ENCODE results near the gene EMC9. TPM values are rescaled to one million over a fixed set of nuclear protein-coding genes. Genes with fewer than 3 reads are reported as not detected.
A peak's percentile ranks its signal among the peaks of the same experiment; 100 is the strongest.

Gene EMC9
- total RNA-seq, 2 experiments from 2014 or later = 39.1 to 40.1 TPM

DNA sequence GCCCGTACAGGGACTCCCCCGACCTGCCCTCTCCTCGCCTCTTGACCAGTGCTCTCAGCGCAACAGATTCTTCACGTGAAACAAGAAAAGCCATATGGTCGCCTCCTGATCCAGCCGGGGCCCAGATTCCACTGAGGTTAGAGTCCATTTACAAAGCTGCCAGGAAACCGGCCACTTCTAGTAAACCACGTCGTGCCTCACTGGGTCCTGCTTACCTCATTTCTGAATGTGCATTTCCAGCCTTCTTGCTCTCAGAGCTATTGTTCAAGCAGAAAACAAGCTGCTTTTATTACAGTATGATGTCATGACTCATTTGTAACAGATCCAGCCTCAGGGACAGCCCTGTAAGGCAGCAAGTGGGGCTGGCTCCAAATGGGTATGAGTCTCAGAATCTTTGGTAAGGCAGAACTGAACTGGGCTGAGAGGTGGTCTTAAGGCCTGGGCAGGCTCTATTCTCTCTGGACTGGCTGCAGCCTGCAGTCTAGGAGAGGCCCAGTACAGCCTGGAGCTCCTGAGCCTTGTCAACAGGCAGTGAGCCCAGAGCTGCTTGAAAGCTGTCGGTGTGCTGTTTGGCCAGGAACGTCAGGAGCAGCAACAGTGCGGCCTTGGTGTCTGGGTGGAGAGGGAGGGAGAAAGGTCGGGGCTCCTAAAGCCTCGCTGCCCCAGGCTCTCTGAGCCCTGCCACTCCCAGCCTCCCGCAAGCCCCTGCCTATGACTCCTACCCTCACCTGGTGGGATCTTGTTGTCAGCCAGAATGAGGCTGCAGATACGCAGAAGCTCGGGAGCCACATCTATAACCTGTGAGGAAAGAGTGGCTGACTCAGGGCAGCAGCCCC is 38.8 kb upstream of the EMC9 start:
- peak overlapping the region; percentile 35 for H3K27ac Mint-ChIP-seq
- H3K27me3 Mint-ChIP-seq = no peaks in the 10 kb centered on the region
- H3K4me1 Mint-ChIP-seq = peaks cover 3% of the 10 kb centered on the region
- H3K4me3 Mint-ChIP-seq = no peak overlapping the region
- H3K36me3 Mint-ChIP-seq = peaks cover 5% of the 10 kb centered on the region
- H3K9me3 Mint-ChIP-seq = no peaks in the 10 kb centered on the region
- no peak for DNase-seq

GRCh38 chr14:24179294-24179960 is 38.0 kb upstream of the EMC9 start:
- Mint-ChIP-seq H3K36me3 (peaks cover 4% of the 10 kb centered on the region), H3K4me3 (no peak overlapping the region), H3K9me3 (no peaks in the 10 kb centered on the region), H3K4me1 (peaks cover 10% of the 10 kb centered on the region), H3K27ac (peak overlapping the region; percentile 35), H3K27me3 (no peaks in the 10 kb centered on the region)
- DNase-seq = no peak

DNA sequence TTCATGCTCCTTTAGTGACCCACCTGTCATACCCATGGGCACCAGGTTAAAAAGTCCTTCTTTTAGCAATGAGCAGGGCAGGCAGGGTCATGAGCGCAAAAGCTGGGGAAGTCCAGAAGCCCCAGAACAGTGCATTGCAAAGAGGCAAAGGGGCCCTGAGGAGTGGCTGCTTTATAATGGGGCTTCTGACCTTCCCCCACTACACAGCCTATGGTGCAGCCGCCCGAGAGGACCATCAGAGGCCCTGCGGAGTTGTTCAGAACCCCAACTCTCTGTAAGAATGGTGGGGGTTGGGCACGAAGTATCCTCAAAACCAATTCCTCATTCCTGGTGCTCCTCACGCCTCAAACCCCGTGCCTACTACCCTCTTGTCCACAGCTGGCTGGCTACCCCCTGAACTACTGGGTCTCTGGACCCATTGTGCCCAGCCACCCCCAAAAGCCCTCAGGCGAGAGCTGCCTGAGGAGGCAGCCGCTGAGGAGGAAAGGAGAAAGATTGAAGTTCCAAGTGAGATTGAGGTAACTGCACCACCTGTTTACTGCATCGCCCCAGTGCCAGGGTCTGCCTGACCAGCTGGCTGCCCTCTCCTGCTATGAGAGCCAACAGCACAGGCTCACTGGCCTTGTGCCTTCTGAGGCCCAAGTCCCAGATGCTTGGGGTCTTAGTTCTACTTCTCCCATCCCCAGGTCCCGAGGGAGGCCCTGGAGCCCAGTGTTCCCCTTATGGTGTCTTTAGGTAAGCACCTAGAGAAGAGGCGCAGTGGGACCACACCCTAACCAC is 37.2 kb upstream of the EMC9 start:
- Mint-ChIP-seq H3K36me3 (peaks cover 4% of the 10 kb centered on the region), H3K4me1 (peaks cover 10% of the 10 kb centered on the region), H3K9me3 (no peaks in the 10 kb centered on the region), H3K4me3 (no peak overlapping the region), H3K27ac (no peak overlapping the region), H3K27me3 (no peaks in the 10 kb centered on the region)
- DNase-seq = no peak

DNA sequence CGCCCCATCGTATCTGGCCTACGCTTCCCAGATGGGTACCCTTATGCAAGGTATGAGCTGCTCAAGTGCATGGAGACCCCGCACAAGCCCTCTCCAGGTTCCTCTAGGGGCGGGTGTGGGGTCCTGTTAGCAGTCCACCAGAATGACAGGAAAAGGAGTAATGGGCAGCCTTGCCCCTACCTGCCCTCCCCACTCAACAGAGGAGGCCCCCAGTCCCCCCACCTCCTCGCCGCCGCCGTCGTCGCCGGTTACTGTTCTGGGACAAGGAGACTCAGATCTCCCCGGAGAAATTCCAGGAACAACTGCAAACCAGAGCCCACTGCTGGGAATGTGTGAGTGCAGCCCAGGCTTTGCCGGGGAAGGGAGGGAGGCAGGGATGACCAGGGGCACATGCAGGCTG is 36.5 kb upstream of the EMC9 start:
- H3K27me3 Mint-ChIP-seq = no peaks in the 10 kb centered on the region
- H3K36me3 Mint-ChIP-seq = peaks cover 8% of the 10 kb centered on the region
- no peak overlapping the region for H3K4me3 Mint-ChIP-seq
- no peak for DNase-seq
- no peaks in the 10 kb centered on the region for H3K9me3 Mint-ChIP-seq
- H3K27ac Mint-ChIP-seq = no peak overlapping the region
- peaks cover 10% of the 10 kb centered on the region for H3K4me1 Mint-ChIP-seq

DNA sequence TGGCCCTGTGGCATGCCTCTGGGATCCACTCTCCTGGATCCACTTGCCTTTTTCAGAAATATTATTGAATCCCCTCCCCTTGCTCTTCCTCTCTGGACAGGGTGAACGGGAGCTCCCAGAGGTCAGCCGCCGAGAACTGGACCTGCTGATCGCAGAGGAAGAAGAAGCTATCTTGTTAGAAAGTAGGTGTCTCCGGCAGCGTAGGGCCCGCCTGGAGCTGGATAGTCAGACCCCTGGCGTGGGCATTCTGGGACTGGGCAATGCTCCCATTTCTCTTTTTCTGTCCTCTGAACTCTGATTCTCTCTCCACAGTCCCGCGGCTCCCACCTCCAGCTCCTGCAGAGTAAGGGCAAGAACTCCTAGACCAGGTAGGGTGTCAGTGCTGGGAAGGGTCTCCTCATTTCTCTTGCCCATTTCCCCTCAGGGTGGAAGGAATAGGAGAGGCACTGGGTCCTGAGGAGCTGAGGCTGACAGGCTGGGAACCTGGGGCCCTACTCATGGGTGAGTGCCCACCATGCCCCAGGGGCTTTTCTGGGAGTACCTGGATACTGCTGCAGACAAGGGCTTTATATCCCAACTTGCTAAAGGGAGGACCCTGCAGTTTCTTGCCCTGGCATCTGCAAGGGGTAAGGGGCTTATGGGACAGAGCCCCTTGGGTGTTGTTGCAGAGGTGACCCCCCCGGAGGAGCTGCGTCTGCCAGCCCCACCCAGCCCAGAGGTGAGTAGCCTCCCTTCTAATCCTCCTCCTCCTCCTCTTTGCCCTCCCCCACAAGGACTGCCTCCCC is 35.8 kb upstream of the EMC9 start:
- H3K9me3 Mint-ChIP-seq = no peaks in the 10 kb centered on the region
- DNase-seq = no peak
- peaks cover 8% of the 10 kb centered on the region for H3K36me3 Mint-ChIP-seq
- no peaks in the 10 kb centered on the region for H3K27me3 Mint-ChIP-seq
- H3K27ac Mint-ChIP-seq = peak overlapping the region; percentile 6
- no peak overlapping the region for H3K4me3 Mint-ChIP-seq
- H3K4me1 Mint-ChIP-seq = peaks cover 8% of the 10 kb centered on the region

DNA sequence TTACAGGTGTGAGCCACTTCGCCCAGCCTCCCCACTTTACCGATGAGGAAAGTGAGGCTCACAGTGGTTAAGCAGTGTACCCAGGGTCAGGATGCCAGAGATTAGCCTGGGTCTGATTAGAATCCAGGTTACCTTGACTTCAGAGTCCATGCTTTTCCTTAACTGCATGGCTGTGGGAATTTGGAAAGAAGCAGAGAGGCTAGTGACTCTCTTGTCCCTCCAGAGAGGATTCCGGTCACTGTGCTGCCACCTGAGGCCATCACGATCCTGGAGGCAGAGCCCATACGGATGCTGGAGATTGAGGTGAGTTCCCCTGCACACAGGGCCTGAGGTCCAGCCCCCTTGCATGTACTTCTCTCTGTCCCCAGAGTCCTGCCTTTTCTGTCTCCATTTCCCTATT is 35.2 kb upstream of the EMC9 start:
- peaks cover 10% of the 10 kb centered on the region for H3K36me3 Mint-ChIP-seq
- no peak overlapping the region for H3K4me3 Mint-ChIP-seq
- peaks cover 11% of the 10 kb centered on the region for H3K4me1 Mint-ChIP-seq
- no peak overlapping the region for H3K27ac Mint-ChIP-seq
- no peak for DNase-seq
- no peaks in the 10 kb centered on the region for H3K27me3 Mint-ChIP-seq
- no peaks in the 10 kb centered on the region for H3K9me3 Mint-ChIP-seq

DNA sequence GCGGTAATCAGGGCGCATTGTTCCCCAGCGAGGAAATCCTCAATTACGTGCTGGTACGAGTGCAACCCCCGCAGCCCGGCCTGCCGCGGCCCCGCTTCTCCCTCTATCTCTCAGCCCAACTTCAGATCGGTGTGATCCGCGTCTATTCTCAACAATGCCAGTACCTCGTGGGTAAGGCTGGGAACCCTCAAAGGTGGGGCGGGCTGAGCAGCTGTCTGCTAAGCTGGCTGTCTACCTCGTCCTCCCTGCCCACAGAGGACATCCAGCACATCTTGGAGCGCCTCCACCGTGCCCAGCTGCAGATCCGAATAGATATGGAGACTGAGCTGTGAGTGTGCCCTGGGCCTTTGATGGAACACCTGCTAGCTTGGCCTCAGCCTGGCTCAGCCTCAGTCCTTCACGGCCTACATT is 31.5 kb upstream of the EMC9 start:
- Mint-ChIP-seq H3K9me3 (no peaks in the 10 kb centered on the region), H3K27me3 (no peaks in the 10 kb centered on the region), H3K4me3 (peak overlapping the region; percentile 78), H3K27ac (peak overlapping the region; percentile 25), H3K36me3 (peaks cover 23% of the 10 kb centered on the region), H3K4me1 (peaks cover 18% of the 10 kb centered on the region)
- DNase-seq = no peak

DNA sequence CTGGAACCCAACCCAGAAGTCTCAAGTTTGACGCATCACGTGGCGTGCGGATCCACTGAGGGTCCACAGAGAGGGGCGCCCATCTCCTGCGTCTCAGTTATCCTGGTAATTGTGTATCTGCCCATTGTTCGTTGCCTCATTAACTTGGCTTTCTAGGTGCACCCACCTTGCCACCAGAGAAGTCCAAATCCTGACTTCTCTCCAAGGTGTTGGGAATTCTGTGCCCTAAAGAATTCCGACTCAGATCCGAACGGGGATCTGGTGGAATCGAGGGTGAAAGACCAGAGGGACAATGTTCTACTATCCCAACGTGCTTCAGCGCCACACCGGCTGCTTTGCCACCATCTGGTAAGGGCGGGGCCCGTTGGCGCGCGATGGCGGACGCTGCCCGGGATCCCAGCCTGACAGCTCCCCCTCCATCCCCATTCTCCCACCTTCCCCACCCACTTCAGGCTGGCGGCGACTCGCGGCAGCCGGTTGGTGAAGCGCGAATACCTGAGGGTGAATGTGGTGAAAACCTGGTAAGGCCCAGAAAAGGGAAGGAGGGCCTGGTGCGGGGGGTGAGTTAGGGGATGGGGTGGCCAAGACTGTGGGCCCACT is 31.0 kb upstream of the EMC9 start:
- Mint-ChIP-seq H3K36me3 (peaks cover 26% of the 10 kb centered on the region), H3K4me1 (peaks cover 18% of the 10 kb centered on the region), H3K9me3 (no peaks in the 10 kb centered on the region), H3K27ac (peak overlapping the region; percentile 54), H3K27me3 (no peaks in the 10 kb centered on the region), H3K4me3 (peak overlapping the region; percentile 78)
- DNase-seq = no peak

DNA sequence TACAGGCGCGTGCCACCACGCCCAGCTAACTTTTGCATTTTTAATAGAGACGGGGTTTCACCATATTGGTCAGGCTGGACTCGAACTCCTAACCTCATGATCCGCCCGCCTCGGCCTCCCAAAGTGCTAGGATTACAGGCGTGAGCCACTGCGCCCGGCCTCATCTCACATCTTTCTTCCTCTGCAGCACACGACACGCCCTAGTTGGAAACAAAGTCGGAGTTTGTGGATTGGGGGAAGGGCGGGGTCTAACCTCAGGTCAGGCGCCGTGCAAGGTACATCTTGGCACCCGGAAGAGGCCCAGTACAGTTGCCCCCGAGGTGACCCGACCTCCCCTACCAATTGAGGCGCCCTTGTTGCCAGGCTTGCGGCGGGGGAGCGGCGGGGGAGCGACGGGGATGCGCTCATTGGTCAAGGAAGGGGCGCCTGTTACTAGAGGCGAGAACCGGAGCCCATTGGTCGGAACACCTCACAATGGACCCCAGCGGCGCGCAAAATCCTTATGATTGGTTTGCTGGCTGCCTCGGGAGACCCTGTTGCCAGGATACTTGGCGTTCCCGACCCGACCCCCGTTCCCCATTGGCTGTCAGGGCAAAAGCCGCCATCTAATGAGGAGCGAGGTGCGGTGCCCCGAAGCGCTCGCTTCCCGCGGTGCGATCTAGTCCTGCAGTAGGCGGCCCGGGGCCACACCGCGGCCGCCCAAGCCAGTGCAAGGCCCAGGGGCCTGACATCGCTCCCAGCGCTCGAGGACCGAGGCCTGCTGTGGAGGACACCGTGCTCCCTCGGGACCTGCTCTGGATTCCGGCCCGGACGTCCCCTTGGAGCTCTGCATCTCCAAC is 30.2 kb upstream of the EMC9 start, which contains the start of gene REC8:
Gene REC8, plus strand, starts transcription at position 659 of the 839 bp plus-strand sequence. CDS start 473 bp downstream, outside the sequence.
- peak within 1 kb of the TSS; percentile 83 for H3K27ac Mint-ChIP-seq
- no peaks in the 10 kb centered on the region for H3K27me3 Mint-ChIP-seq
- peak; percentile 83 for DNase-seq
- peaks cover 22% of the 10 kb centered on the region for H3K4me1 Mint-ChIP-seq
- peak within 1 kb of the TSS; percentile 78 for H3K4me3 Mint-ChIP-seq
- H3K36me3 Mint-ChIP-seq = peaks cover 31% of the 10 kb centered on the region
- no peaks in the 10 kb centered on the region for H3K9me3 Mint-ChIP-seq

- H3K9me3 Mint-ChIP-seq = no peaks in the 10 kb centered on the region
- peaks cover 49% of the 10 kb centered on the region for H3K36me3 Mint-ChIP-seq
- H3K4me1 Mint-ChIP-seq = peaks cover 36% of the 10 kb centered on the region
- H3K27me3 Mint-ChIP-seq = no peaks in the 10 kb centered on the region
- no peak overlapping the region for H3K4me3 Mint-ChIP-seq
- H3K27ac Mint-ChIP-seq = peak overlapping the region; percentile 44
- no peak for DNase-seq
Measured at GRCh38 chr14:24167469-24168114, 26.2 kb upstream of the EMC9 start.

DNA sequence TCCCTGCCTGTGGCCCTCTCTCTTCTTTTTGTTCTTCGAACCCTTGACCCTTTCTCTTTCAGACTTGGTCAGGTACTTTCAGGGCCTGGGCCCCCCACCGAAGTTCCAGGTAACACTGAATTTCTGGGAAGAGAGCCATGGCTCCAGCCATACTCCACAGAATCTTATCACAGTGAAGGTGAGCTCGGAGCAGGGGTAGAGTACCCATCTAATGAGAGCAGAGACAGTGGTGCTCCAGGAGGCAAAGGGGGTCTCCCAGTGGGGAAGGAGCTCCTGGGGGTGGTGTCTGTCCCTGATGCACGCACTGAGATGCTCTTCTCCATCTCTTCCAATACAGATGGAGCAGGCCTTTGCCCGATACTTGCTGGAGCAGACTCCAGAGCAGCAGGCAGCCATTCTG is 24.4 kb upstream of the EMC9 start:
- Mint-ChIP-seq H3K4me3 (no peak overlapping the region), H3K27me3 (peaks cover 6% of the 10 kb centered on the region), H3K9me3 (no peaks in the 10 kb centered on the region), H3K27ac (no peak overlapping the region), H3K4me1 (peaks cover 38% of the 10 kb centered on the region), H3K36me3 (peaks cover 55% of the 10 kb centered on the region)
- no peak for DNase-seq

DNA sequence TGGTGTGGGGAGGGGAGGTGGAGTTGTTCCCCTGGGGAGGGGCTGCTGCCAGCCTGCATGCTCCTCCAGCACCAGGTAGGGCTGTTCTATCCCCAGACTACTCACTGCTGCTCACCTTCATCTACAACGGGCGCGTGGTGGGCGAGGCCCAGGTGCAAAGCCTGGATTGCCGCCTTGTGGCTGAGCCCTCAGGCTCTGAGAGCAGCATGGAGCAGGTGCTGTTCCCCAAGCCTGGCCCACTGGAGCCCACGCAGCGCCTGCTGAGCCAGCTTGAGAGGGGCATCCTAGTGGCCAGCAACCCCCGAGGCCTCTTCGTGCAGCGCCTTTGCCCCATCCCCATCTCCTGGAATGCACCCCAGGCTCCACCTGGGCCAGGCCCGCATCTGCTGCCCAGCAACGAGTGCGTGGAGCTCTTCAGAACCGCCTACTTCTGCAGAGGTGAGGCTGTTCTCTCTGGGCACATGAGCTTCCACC is 23.2 kb upstream of the EMC9 start:
- peaks cover 6% of the 10 kb centered on the region for H3K27me3 Mint-ChIP-seq
- H3K36me3 Mint-ChIP-seq = peaks cover 51% of the 10 kb centered on the region
- H3K4me1 Mint-ChIP-seq = peaks cover 47% of the 10 kb centered on the region
- no peak for DNase-seq
- H3K27ac Mint-ChIP-seq = peak overlapping the region; percentile 70
- H3K9me3 Mint-ChIP-seq = no peaks in the 10 kb centered on the region
- H3K4me3 Mint-ChIP-seq = no peak overlapping the region

DNA sequence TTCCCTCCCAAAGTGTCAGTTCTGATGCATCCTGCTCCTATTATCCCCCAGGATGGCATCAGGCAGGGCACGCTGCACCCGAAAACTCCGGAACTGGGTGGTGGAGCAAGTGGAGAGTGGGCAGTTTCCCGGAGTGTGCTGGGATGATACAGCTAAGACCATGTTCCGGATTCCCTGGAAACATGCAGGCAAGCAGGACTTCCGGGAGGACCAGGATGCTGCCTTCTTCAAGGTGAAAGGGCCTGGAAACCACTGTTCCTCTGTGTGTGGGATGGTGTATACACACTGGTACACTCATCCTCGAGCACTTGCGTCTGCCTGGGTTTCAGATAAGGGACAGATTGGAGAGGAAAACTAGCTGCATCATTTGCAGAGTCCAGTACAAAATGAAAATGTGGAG is 20.7 kb upstream of the EMC9 start:
- Mint-ChIP-seq H3K4me3 (peak overlapping the region; percentile 99), H3K9me3 (no peaks in the 10 kb centered on the region), H3K4me1 (peaks cover 47% of the 10 kb centered on the region), H3K27ac (peak overlapping the region; percentile 100), H3K27me3 (peaks cover 6% of the 10 kb centered on the region), H3K36me3 (peaks cover 42% of the 10 kb centered on the region)
- peak; percentile 24 for DNase-seq

Data from activated naive CD8-positive, alpha-beta T cell treated with anti-CD3 and anti-CD28 coated beads for 36 hours (primary cell).